Measurements from ENCODE around the gene CNTNAP2. TPM values are rescaled to one million over a fixed set of nuclear protein-coding genes. Genes with fewer than 3 reads are reported as not detected.

CNTNAP2 gene
- total and polyA plus RNA-seq, 2 of the 4 experiments (the other 2 are of a cell fraction), result not detected

DNA sequence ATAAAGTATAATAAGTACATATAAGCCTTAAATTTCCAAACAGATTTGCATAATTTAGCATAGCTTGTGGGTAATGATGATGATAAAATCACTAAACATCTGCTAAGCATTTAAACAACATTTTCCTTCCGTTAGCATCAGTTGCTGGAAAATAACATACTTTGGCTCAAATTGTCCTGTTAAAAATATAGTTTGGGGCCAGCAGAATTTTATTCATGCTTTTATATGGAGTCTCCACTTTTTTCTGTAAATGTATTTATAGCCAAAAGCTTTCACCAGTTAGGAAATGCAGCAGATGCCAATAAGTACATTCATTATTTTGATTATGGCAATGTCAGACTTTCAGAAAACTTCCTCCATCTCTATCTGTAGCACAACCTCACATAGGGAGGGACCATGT is 107.2 kb downstream of the CNTNAP2 start:
- H2BK15ac ChIP-seq (ENCODE audit: low read depth, low read length), result no peak overlapping the region
- H3K36me3 ChIP-seq (ENCODE audit: control insufficient read depth, insufficient read depth, low read length), result no peaks in the 10 kb centered on the region
- H3K9me3 ChIP-seq (ENCODE audit: control insufficient read depth, insufficient read depth, low read length), result peaks cover 6% of the 10 kb centered on the region
- dilution Hi-C loops (cut with HindIII; ENCODE audit: low sequenced_read_pairs, unreplicated experiment) (no loop called here), intact Hi-C loops (cut with micrococcal nuclease) (no loop called here), in situ Hi-C loops (cut with MboI; ENCODE audit: low sequenced_read_pairs) (no loop called here)
- H3K9me1 ChIP-seq (ENCODE audit: insufficient read depth, low read length), result no peaks in the 10 kb centered on the region
- no peak overlapping the region for H4K91ac ChIP-seq (ENCODE audit: insufficient read depth, low read depth, low read length)
- no peak overlapping the region for H2BK120ac ChIP-seq (ENCODE audit: low read depth, low read length)
- no peaks in the 10 kb centered on the region for H3K4me1 ChIP-seq (ENCODE audit: control insufficient read depth, insufficient read depth, low read length)
- H3K27ac ChIP-seq (ENCODE audit: insufficient read depth, low read length), result no peak overlapping the region
- no peak for DNase-seq
- H3K14ac ChIP-seq (replicated peaks; ENCODE audit: low read depth, low read length), result no peak overlapping the region
- no peak overlapping the region for H2AK9ac ChIP-seq (replicated peaks; ENCODE audit: low read depth, low read length, poor library complexity)
- TF ChIP-seq RFX5 (IDR thresholded peaks at IDR 0.05; ENCODE audit: low read depth, low read length) (no peak), BHLHE40 (IDR thresholded peaks at IDR 0.05; ENCODE audit: low read depth, low read length) (no peak), NFE2L2 (IDR thresholded peaks at IDR 0.05; ENCODE audit: low read depth, low read length) (no peak), POLR2A (IDR thresholded peaks at IDR 0.05; ENCODE audit: low read depth, low read length) (no peak), RCOR1 (IDR thresholded peaks at IDR 0.05; ENCODE audit: insufficient replicate concordance, low read length) (no peak), SMC3 (IDR thresholded peaks at IDR 0.05; ENCODE audit: low read depth, low read length) (no peak), CEBPB (IDR thresholded peaks at IDR 0.05; ENCODE audit: low read depth, low read length) (no peak)
- TF ChIP-seq, protein P1, sequence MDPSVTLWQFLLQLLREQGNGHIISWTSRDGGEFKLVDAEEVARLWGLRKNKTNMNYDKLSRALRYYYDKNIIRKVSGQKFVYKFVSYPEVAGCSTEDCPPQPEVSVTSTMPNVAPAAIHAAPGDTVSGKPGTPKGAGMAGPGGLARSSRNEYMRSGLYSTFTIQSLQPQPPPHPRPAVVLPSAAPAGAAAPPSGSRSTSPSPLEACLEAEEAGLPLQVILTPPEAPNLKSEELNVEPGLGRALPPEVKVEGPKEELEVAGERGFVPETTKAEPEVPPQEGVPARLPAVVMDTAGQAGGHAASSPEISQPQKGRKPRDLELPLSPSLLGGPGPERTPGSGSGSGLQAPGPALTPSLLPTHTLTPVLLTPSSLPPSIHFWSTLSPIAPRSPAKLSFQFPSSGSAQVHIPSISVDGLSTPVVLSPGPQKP (IDR thresholded peaks at IDR 0.05; ENCODE audit: borderline replicate concordance, low read depth, low read length), result no peak
- no peak overlapping the region for H4K8ac ChIP-seq (ENCODE audit: low read depth in 2 of 2, low read length in 2 of 2)
- no peak overlapping the region for H3K4ac ChIP-seq (ENCODE audit: low read depth, low read length)
- WGBS, 2 experiments (ENCODE audit: extremely low coverage in 2 of 2, insufficient read length in 1 of 2), result no CpG with 5 or more reads among the region's 1 CpG
- no peak overlapping the region for H4K5ac ChIP-seq (ENCODE audit: low read depth, low read length)
- H2AFZ ChIP-seq (replicated peaks; ENCODE audit: low read length, poor library complexity), result no peak overlapping the region
- no peak overlapping the region for H2AK5ac ChIP-seq (ENCODE audit: low read depth, low read length)
- no peak overlapping the region for H2BK5ac ChIP-seq (ENCODE audit: low read depth, low read length, poor library complexity, severe bottlenecking)
- H3K27me3 ChIP-seq (ENCODE audit: control insufficient read depth, insufficient read depth, low read length), result no peaks in the 10 kb centered on the region
- BruUV-seq (replicated peaks), result no TSS peak
- H2BK20ac ChIP-seq (ENCODE audit: low read depth, low read length), result no peak overlapping the region
- H3K79me1 ChIP-seq (ENCODE audit: low read depth in 1 of 2, low read length in 2 of 2), result no peaks in the 10 kb centered on the region
- POLR2A ChIA-PET (ENCODE audit: unreplicated experiment), result no interaction called here
- H4K20me1 ChIP-seq (ENCODE audit: insufficient read depth, low read length), result no peaks in the 10 kb centered on the region
- no peak overlapping the region for H3K4me2 ChIP-seq (ENCODE audit: low read depth, low read length)
- H3K4me3 ChIP-seq (ENCODE audit: insufficient read depth, low read depth, low read length), result no peak overlapping the region
- ATAC-seq (ENCODE audit: low read depth), result no peak
- H3K9ac ChIP-seq (ENCODE audit: low read depth, low read length), result no peak overlapping the region
- no peak overlapping the region for H3K18ac ChIP-seq (ENCODE audit: low read depth, low read length)
- CTCF ChIA-PET, result no interaction called here
- no peak overlapping the region for H3K56ac ChIP-seq (ENCODE audit: extremely low read depth, insufficient read depth, low read length)
- no peak overlapping the region for H3K23ac ChIP-seq (ENCODE audit: low read depth, low read length)
